Kidney (tissue), 14 donors: ENCODE results near the gene MYO7A. TPM values are rescaled to one million over a fixed set of nuclear protein-coding genes. Genes with fewer than 3 reads are reported as not detected.

Experiments used
- DNase-seq, 5 donors: peaks; one replicate each; pipeline ENCODE4 v3.0.0-alpha.2; 2013 to 2020
- FAIRE-seq: peaks from 2 replicates; lab custom pipeline; 2012; peaks lifted over from hg19 to GRCh38; lab: Jason Lieb, UNC
- H3K27ac ChIP-seq, 2 donors: one replicate each; pipeline ENCODE4 v1.7.0; 2013; ENCODE audit warnings: low read depth in 2 of 2, low read length in 2 of 2, inconsistent platforms in 1 of 2
- H3K27me3 ChIP-seq: one replicate; pipeline ENCODE4 v1.7.1; 2013; ENCODE audit warnings: low read length, inconsistent platforms; ENCODE audit not compliant: control insufficient read depth, insufficient read depth
- H3K36me3 ChIP-seq, 3 donors: one replicate each; pipeline versions ENCODE4 v1.7.0 to v1.7.1; 2013; ENCODE audit warnings: low read length in 3 of 3, control low read depth in 1 of 3, inconsistent platforms in 1 of 3; ENCODE audit not compliant: insufficient read depth in 3 of 3, control insufficient read depth in 2 of 3
- H3K4me1 ChIP-seq, 3 donors: one replicate each; pipeline versions ENCODE4 v1.7.0 to v1.7.1; 2013; ENCODE audit warnings: low read length in 3 of 3, inconsistent platforms in 1 of 3, low read depth in 1 of 3; ENCODE audit not compliant: control insufficient read depth in 2 of 3, insufficient read depth in 2 of 3
- H3K4me3 ChIP-seq, 3 donors: one replicate each; pipeline versions ENCODE4 v1.7.0 to v1.8.1; 2013; ENCODE audit warnings: low read length in 3 of 3, control low read depth in 1 of 3, inconsistent platforms in 1 of 3
- H3K9ac ChIP-seq, 3 donors: one replicate each; pipeline versions ENCODE4 v1.7.0 to v1.7.1; 2013; ENCODE audit warnings: low read length in 3 of 3, control low read depth in 1 of 3, inconsistent platforms in 1 of 3
- H3K9me3 ChIP-seq, 3 donors: one replicate each; pipeline versions ENCODE4 v1.7.0 to v1.7.1; 2013; ENCODE audit warnings: low read length in 3 of 3, control low read depth in 1 of 3, inconsistent platforms in 1 of 3; ENCODE audit not compliant: control insufficient read depth in 2 of 3, insufficient read depth in 1 of 3
- intact Hi-C: fragments of 100-400 bp; cut with DNase I; formaldehyde crosslinking; loops from one replicate; pipeline ENCODE4 v1.11.1; 2022
- polyA plus RNA-seq: library from polyadenylated mRNA; stranded (reverse); fragments of 350-450 nt; fragmentation: Illumina TruSeq; extraction: RNeasy Lipid Tissue Mini Kit (QIAGEN cat#74804); gene quantifications from one replicate; pipeline ENCODE4 v1.2.3, GENCODE V29; 2014; ENCODE audit warnings: low read depth, low replicate concordance; ENCODE audit not compliant: insufficient read depth
- total RNA-seq: library from RNA; stranded (reverse); fragmentation: NEBNext Ultra II Directional; extraction: Animal tissue kit (Norgen Biotek cat#: 25700); gene quantifications from one replicate; pipeline ENCODE4 v1.2.1, GENCODE V29; 2021
- TF ChIP-seq, protein P1 (sequence below): IDR thresholded peaks from 3 replicates; pipeline ENCODE4 v1.5.1; 2012; ENCODE audit warnings: mild to moderate bottlenecking, moderate library complexity, borderline replicate concordance; ENCODE audit not compliant: insufficient read depth; ENCODE audit errors: extremely low read depth
- donor health status: control.
- donor health status: control.
- donor health status: control.
- donor health status: control.
- donor health status: control.
- donor health status: DM: yes; HTN: yes; CAD: no.
- donor health status: Normal renal cell carcinoma (clear cell type).

Gene MYO7A
- total and polyA plus RNA-seq, 2 donors from 2014 or later = 6.1 to 10.7 TPM

GRCh38 chr11:77152846-77153245 lies 24.8 kb downstream of the MYO7A start:
- FAIRE-seq (no peak), DNase-seq (peak in 1 of 5 donors; percentile 43)
- Histone ChIP-seq H3K27ac (no peak overlapping the region), H3K4me3 (no peak overlapping the region), H3K27me3 (no peaks in the 10 kb centered on the region), H3K9ac (no peak overlapping the region), H3K9me3 (no peaks in the 10 kb centered on the region), H3K4me1 (peaks cover 0 to 17% (median 8%) of the 10 kb centered on the region in 3 donors), H3K36me3 (no peaks in the 10 kb centered on the region)
- TF ChIP-seq, protein P1, sequence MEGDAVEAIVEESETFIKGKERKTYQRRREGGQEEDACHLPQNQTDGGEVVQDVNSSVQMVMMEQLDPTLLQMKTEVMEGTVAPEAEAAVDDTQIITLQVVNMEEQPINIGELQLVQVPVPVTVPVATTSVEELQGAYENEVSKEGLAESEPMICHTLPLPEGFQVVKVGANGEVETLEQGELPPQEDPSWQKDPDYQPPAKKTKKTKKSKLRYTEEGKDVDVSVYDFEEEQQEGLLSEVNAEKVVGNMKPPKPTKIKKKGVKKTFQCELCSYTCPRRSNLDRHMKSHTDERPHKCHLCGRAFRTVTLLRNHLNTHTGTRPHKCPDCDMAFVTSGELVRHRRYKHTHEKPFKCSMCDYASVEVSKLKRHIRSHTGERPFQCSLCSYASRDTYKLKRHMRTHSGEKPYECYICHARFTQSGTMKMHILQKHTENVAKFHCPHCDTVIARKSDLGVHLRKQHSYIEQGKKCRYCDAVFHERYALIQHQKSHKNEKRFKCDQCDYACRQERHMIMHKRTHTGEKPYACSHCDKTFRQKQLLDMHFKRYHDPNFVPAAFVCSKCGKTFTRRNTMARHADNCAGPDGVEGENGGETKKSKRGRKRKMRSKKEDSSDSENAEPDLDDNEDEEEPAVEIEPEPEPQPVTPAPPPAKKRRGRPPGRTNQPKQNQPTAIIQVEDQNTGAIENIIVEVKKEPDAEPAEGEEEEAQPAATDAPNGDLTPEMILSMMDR = no peak
- intact Hi-C loops = no loop called here

DNA sequence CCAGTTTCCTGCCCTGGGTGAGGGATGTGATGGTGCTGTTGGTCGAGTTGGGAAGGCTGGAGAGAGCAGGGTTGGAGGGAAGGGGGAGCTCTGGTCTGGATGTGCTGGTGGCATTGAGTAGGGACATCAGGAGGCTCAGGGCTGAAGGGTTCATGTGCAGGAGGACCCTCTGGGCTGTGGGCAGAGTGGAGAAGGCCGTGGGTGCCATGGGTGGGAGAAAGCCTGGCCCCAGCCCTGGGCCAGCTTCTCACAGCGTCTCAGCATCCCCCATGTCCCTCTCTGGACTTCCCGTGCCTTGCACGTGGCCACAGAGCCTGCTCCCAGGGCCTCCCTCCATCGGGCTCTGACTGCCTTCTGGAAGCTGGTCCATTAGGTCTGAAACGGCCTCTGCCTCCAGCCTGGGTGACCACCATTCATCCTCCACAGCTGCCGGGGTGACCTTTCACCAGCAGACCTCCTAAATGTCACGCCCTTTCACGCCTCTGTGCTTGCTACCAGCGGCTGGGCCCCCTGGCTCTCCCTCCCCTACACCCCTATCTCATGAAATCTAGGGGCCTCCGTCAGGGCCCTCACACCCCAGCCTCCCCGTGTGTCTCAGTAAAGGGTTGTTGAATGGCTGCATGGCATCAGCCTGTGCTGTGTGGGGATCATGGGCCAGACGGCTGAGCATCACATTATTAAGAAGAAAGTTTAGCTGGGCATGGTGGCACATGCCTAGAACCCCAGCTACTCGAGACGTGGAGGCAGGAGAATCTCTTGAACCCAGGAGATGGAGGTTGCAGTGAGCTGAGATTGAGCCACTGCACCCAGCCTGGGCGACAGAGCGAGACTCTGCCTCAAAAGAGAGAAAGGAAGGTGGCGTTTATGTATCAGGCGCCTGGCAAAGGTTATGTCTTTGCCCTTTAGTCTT lies 25.5 kb downstream of the MYO7A start:
- intact Hi-C loops = no loop called here
- Histone ChIP-seq H3K27ac (no peak overlapping the region), H3K4me1 (peaks cover 0 to 14% (median 8%) of the 10 kb centered on the region in 3 donors), H3K9ac (no peak overlapping the region), H3K9me3 (no peaks in the 10 kb centered on the region), H3K4me3 (no peak overlapping the region), H3K36me3 (no peaks in the 10 kb centered on the region), H3K27me3 (no peaks in the 10 kb centered on the region)
- TF ChIP-seq, protein P1 = no peak
- DNase-seq (peak in 1 of 5 donors; percentile 64), FAIRE-seq (no peak)

DNA sequence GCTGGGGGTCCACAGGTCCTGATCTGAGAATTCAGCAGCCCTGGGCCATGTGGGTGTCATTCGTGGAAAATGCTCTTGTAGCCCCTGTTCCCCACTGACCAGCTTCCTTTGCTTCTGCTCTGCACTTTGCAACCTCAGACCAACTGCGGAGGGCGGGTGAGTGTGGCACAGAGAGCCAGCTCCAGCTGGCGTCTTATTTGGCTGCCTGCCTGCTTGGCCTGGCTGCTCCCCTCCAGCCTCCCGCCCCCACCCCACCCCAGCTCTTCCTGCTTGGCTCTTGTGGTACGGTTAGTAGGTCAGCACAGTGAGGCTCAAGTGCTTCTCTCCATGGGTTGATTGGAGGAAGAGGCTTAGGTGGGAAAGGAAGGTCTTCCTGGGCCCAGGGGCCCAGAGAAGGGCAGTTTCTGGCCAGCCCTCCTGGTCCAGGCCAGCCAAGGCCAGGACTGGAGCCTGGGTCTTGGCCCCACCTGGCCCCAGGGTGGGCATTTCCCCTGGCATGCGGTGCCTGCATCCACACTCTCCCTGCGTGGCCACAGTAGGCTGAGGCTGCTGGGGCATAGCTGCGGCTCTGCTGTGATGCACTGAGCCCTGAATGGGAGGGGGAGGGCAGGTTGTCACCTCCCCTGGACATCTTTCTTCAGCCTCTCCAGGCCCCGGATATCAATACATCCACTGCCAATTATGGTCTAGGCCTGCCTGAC lies 26.5 kb downstream of the MYO7A start:
- Histone ChIP-seq H3K36me3 (peaks cover 0 to 2% (median 0%) of the 10 kb centered on the region in 3 donors), H3K27ac (no peak overlapping the region), H3K4me1 (peaks cover 0 to 14% (median 8%) of the 10 kb centered on the region in 3 donors), H3K9me3 (no peaks in the 10 kb centered on the region), H3K27me3 (no peaks in the 10 kb centered on the region), H3K9ac (no peak overlapping the region), H3K4me3 (no peak overlapping the region)
- DNase-seq (peak in 1 of 5 donors; percentile 60), FAIRE-seq (no peak)
- intact Hi-C loops = no loop called here
- TF ChIP-seq, protein P1 = no peak
